Activated T-cell treated with anti-CD3 and anti-CD28 coated beads for 1 hour (primary cell): ENCODE results near the gene IFNA21.
"Not testable (repeated sequence)": the region's sequence is repeated elsewhere in the genome, so short reads cannot be mapped to it uniquely, and the experiment has no call there.

Source experiments
- DNase-seq: peaks from one replicate; pipeline ENCODE4 v3.0.0-alpha.2; 2020; ENCODE audit warnings: low read depth

The IFNA21 gene

DNA sequence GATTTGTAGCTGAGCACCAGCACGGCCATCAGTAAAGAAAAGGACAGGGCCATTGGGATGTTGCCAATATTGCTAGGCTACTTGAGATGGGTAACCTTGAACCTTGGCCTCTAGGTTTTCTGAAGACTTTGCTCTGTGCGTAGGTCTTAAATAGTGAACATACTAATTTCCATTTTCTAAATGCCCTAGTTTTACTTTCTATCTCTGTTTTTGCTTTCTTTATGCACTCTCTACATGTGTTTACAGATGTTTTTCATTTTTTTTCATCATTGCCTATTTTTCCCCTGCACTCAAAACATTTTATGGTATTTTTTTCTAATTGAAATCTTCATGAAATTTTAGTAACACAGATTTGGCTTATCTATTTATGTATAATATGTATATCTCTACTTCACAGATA is at the start of gene IFNA21:
Gene IFNA21 (minus strand): TSS at position 101 of the 400 bp plus-strand sequence. CDS start 48 bp downstream, at position 53.
- DNase-seq = not testable (repeated sequence)

DNA sequence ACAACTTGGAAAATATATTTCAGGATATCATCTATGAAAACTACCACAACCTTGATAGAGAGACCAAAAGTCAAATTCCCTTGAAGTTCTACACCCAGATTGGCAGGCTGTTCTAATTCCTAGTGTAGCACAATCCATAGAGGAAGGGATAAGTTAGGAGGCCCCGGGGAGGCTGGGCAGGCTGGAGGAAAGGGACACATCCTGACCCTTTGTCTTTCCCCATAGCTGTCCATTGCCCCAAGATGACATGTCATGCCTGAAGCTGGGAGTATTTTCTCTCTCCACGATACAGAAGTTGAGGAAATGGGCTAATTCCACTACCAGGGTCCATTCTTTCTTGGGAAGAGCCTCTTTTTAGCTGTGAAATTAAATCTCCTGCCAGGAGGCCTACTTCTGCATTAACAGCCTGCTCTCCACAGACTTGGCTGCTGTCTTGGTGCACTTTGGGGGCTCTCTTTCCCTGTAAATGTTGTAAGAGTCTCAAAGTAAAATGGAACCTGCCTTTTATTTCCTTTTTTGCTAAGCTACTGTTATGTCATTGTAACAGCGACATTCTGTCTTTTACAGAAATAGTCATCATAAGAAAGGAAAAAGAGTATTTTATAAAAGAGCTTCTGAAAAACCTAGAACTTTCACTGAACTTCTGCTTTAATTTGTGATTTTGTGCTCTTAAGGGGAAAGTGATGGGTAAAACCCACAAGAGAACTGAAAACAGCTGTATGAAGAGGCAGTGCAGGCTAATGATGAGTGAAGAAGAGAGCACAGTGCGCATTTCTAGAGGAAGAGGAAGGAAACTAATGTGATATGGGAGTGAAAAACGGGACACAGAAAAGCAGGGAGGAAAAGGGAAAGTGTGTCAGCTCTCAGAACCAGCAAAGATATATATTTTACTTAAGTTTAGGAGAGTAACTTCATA is 47.2 kb upstream of the IFNA21 start:
- DNase-seq = not testable (repeated sequence)

DNA sequence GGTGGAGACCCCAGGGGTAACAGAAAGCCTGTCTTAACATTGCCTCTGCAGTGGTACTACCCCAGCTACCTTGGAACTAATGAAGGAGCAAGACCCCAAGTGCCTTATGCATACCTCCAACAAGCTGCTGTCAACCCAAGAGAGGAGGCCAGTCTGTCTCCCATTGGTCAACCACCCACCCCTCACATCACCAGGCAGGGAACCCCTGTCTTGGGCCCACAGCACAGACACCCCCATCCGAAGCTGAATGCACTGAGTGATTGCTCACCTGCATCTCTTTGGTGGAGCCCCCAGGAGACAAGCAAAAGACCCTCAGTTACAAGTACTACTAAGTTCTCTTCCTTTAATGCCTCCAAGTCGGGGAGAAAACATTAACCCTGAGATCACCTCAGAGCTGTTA is 45.7 kb upstream of the IFNA21 start:
- not testable (repeated sequence) for DNase-seq

DNA sequence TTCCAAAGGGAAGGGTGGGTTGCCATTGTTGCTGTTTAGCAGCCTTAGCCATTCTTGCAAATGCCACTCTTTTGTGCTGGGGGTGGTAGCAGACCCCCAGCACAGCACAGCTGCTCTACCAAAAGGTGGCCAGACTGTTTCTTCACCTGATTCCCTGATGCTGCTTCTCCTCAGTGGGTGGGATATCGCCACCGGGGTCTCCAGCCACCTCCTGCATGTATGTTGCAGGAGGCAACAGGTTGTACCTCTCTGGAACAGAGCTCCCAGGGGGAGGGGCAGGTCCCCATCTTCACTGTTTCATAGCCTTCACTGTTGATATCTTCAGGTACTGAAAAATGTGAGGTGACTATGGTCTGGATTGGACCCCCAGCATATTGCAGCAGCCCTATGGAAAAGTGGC is 44.3 kb upstream of the IFNA21 start:
- DNase-seq = not testable (repeated sequence)

- no peak for DNase-seq
These were observed 43.9 kb upstream of the IFNA21 start for GRCh38 chr9:21210311-21210710.

DNA sequence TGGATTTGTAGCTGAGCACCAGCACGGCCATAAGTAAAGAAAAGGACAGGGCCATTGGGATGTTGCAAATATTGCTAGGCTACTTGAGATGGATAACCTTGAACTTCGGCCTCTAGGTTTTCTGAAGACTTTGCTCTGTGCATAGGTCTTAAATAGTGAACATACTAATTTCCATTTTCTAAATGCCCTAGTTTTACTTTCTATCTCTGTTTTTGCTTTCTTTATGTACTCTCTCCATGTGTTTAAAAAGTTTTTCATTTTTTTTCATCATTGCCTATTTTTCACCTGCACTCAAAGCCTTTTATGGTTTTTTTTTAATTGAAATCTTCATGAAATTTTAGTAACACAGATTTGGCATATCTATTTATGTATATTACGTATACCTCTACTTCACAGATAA is 40.6 kb upstream of the IFNA21 start, which contains the start of gene IFNA10:
Gene IFNA10 (minus strand): TSS at position 101 of the 400 bp plus-strand sequence. CDS start 46 bp downstream, at position 55.
- not testable (repeated sequence) for DNase-seq

GRCh38 chr9:21205204-21205603 is 38.7 kb upstream of the IFNA21 start:
- DNase-seq = no peak

DNA sequence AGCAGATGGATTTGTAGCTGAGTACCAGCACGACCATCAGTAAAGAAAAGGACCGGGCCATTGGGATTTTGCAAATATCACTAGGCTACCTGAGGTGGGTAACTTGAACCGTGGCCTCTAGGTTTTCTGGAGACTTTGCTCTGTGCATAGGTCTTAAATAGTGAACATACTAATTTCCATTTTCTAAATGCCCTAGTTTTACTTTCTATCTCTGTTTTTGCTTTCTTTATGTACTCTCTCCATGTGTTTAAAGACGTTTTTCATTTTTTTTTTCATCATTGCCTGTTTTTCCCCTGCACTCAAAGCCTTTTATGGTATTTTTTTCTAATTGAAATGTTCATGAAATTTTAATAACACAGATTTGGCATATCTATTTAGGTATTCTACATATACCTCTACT is 35.6 kb upstream of the IFNA21 start, which contains the start of gene IFNA7:
Gene IFNA7 (minus strand): TSS at position 101 of the 400 bp plus-strand sequence. CDS start 40 bp downstream, at position 61.
- DNase-seq = not testable (repeated sequence)

- DNase-seq = not testable (repeated sequence)
These were observed 28.7 kb upstream of the IFNA21 start for GRCh38 chr9:21194867-21195776.

DNA sequence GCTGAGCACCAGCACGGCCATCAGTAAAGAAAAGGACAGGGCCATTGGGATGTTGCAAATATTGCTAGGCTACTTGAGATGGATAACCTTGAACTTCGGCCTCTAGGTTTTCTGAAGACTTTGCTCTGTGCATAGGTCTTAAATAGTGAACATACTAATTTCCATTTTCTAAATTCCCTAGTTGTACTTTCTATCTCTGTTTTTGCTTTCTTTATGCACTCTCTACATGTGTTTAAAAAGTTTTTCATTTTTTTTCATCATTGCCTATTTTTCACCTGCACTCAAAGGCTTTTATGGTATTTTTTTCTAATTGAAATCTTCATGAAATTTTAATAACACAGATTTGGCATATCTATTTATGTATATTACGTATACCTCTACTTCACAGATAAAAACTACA is 21.0 kb upstream of the IFNA21 start, which contains the start of gene IFNA4:
Gene IFNA4 (minus strand): TSS at position 101 of the 400 bp plus-strand sequence. CDS start 56 bp downstream, at position 45.
- not testable (repeated sequence) for DNase-seq

DNA sequence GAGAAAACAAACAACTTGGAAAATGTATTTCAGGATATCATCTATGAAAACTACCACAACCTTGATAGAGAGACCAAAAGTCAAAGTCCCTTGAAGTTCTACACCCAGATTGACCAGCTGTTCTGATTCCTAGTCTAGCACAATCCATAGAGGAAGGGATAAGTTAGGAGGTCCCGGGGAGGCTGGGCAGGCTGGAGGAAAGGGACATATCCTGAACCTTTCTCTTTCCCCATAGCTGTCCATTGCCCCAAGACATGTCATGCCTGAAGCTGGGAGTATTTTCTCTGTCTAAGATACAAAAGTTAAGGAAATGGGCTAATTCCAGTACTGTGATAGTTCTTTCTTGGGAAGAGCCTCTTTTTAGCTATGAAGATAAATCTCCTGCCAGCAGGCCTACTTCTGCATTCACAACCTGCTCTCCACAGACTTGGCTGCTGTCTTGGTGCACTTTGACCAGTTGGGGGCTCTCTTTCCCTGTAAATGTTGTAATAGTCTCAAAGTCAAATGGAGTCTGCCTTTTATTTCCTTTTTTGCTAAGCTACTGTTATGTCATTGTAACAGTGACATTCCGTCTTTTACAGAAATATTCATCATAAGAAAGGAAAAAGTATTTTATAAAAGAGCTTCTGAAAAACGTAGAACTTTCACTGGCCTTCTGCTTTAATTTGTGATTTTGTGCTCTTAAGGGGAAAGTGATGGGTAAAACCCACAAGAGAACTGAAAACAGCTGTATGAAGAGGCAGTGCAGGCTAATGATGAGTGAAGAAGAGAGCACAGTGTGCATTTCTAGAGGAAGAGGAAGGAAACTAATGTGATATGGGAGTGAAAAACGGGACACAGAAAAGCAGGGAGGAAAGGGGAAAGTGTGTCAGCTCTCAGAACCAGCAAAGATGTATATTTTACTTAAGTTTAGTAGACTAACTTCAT is 16.6 kb upstream of the IFNA21 start:
- not testable (repeated sequence) for DNase-seq

DNA sequence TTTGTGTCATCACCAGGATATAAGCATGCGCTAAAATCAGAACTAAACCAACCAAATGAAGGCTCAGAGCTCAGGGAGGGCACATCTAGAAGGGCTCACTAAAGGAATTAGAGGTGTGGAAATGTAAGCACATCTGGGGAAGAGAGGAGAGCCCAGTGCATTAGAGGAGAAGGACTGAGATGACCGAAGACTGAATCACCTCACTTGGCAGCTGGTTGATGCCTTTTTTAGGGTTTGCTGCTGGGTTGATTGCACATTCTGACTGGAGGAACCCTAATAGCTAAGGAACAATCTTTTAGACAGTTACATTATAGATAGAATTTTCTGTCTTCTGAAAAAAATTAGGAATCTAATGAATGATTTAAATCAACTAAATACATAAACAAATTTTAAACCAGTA is 8.2 kb upstream of the IFNA21 start:
- DNase-seq = no peak

DNA sequence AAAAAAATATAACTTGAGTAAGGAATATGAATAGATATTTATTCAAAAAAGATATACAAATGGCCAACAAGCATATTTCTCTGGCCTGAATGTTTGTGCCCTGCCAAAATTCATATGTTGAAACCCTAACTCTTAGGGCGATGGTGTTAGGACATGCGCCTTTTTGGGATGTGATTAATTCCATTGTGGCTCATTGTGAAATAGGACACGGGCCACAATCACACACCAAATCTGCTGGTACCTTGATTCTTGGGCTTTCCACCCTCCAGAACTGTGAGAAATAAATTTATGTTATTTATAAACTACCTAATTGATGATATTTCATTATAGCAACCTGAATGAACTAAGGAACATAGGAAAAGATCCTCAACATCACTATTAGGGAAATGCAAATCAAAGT is 5.7 kb upstream of the IFNA21 start:
- no peak for DNase-seq

- no peak for DNase-seq
These were observed 4.9 kb upstream of the IFNA21 start for GRCh38 chr9:21171351-21171750.

DNA sequence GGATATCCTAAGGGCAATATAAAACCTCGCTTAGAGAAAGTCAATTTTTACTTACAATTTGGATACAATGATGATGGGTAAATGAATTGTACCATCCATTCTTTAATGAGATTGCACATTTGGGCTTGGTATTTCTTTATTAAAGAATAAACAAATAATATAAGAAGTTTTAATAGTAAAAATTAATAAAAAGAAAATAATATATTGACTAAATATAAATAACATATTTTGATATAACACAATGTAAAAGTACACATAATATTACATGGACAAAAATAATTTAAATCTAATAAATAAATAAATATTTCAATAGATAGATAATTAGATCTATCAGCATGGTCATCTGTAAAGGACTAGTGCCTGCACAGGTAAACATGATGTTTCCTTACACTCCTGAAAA is 944 bp downstream of the IFNA21 start:
- no peak for DNase-seq

DNA sequence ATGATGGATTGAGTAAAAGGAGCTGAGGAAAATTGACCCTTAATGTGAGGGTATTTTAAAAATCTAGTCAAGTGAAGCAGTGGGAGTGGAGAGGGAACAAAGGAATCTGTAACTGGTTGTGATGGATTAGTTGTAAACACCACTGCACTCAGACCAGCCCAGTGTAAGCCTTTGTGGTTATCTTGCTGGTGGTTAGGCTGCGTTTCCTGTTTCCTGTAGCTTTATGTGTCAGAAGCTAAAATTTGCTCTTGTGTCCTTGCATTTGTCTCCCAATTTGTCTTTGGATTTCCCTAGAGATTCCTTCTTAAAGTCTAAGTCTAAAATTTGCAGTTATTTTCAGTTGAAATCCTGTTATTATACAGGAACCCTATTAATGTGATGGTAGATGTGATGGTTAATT is 6.3 kb downstream of the IFNA21 start:
- no peak for DNase-seq

- DNase-seq = no peak
These were observed 11.0 kb downstream of the IFNA21 start for GRCh38 chr9:21155501-21155900.

- no peak for DNase-seq
These were observed 12.3 kb downstream of the IFNA21 start for GRCh38 chr9:21154018-21154608.

DNA sequence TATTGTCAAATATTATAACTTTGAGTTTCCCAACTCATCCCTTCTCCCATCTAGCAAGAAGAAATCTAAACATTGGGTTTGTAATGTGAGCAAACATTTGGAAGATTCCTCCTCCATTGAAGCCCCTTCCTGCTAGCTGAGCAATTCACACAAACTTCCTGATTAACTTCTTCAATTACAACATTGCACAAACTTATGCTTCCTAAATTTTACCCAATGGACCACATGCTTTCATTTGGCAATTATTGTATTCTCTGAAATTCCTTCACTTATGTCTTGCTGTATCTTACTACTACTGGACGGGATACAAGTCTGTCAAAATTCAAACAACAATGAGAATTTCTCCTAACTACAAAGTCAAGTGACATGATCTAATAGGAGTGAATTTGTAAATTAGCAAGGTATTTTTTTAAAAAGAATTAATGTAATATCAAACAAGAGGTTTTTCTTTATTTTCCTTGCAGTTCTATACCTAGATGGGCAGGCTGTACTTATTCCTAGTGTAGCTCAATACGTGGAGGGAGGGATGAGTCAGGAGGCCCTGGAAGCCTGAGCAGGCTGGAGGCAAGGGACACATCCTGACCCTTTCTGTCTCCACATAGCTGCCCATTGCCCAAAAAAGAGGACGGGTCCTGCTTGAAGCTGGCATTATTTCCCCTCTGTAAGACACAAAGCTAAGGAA is 13.0 kb downstream of the IFNA21 start:
- no peak for DNase-seq

DNA sequence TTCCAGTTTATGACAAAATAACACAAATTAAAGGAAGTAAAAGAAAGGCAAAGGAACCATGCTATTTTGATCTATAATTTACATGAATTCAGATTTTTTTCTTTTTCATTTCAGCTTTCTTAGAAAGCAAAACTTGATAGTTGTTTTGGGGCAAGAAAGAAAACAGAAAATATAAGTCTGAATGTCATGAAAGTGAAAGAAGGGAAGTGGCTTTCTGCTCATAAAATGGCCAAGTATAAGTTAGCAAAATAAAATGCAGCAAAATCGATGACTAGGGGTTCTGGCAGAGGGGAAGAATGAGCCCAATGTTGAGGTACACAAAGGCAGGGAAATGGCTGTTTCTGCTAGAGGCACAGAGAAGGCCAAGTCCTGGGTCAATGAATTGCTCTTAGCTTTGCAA is 21.9 kb downstream of the IFNA21 start:
- DNase-seq = no peak
